NAMALWA (cell line): ENCODE results near the gene RPL36.
"Not testable (repeated sequence)": the region's sequence is repeated elsewhere in the genome, so short reads cannot be mapped to it uniquely, and the experiment has no call there.

Experiments
- DNase-seq: peaks from one replicate; pipeline ENCODE4 v3.0.0-alpha.2; 2015; ENCODE audit warnings: low spot score

RPL36 gene

GRCh38 chr19:5674714-5675113 is 15.4 kb upstream of the RPL36 start:
- no peak for DNase-seq

- no peak for DNase-seq
These were observed 13.9 kb upstream of the RPL36 start for GRCh38 chr19:5676105-5676771.

GRCh38 chr19:5676772-5677105 is 13.4 kb upstream of the RPL36 start:
- no peak for DNase-seq

GRCh38 chr19:5677136-5677535 is 13.0 kb upstream of the RPL36 start:
- DNase-seq: no peak

- DNase-seq: no peak
These were observed 12.5 kb upstream of the RPL36 start for GRCh38 chr19:5677580-5677979.

GRCh38 chr19:5678071-5678718 is 11.9 kb upstream of the RPL36 start:
- no peak for DNase-seq

GRCh38 chr19:5679289-5680083 is 10.6 kb upstream of the RPL36 start:
- peak; percentile 41 for DNase-seq

GRCh38 chr19:5680084-5680436 is 10.0 kb upstream of the RPL36 start:
- no peak for DNase-seq

GRCh38 chr19:5680437-5681368 is 9.4 kb upstream of the RPL36 start, which contains the start of the genes HSD11B1L and MICOS13:
HSD11B1L (plus strand) TSS chr19:5681027; CDS start chr19:5684833, 3,806 bp downstream.
MICOS13 (minus strand) TSS chr19:5680516; CDS start chr19:5680486, 30 bp downstream.
- peak; percentile 99 for DNase-seq

GRCh38 chr19:5681391-5682106 is 8.5 kb upstream of the RPL36 start:
- no peak for DNase-seq

- no peak for DNase-seq
These were observed 8.0 kb upstream of the RPL36 start for GRCh38 chr19:5682107-5682482.

GRCh38 chr19:5683177-5683886 is 6.8 kb upstream of the RPL36 start:
- DNase-seq: no peak

GRCh38 chr19:5684694-5685430 is 5.2 kb upstream of the RPL36 start:
- DNase-seq: no peak

- no peak for DNase-seq
These were observed 3.8 kb upstream of the RPL36 start for GRCh38 chr19:5686326-5686646.

GRCh38 chr19:5686647-5687359 is 3.3 kb upstream of the RPL36 start:
- DNase-seq: peak; percentile 97

GRCh38 chr19:5687360-5688198 is 2.5 kb upstream of the RPL36 start:
- DNase-seq: no peak

GRCh38 chr19:5688262-5688881 is 1.7 kb upstream of the RPL36 start:
- DNase-seq: not testable (repeated sequence)
